WTC11 (cell line): ENCODE data around the gene UPP1. TPM values are rescaled to one million over a fixed set of nuclear protein-coding genes. Genes with fewer than 3 reads are reported as not detected.

Experiments
- ATAC-seq: fragments of 200-7000 bp; cut with Tn5 transposase; 2 replicates; pipeline ENCODE4 v1.10.0; 2021; ENCODE audit warnings: mild to moderate bottlenecking, moderate library complexity
- CTCF ChIA-PET: fragments of 300-600 bp; sonication (Branson Sonifier 250); formaldehyde crosslinking; loops from one replicate; lab custom pipeline; 2021; ENCODE audit warnings: antibody characterized with exemption; lab: Charles Lee
- POLR2A ChIA-PET: fragments of 350-600 bp; sonication (Branson Sonifier 250); formaldehyde crosslinking; loops from one replicate; lab custom pipeline; 2021; ENCODE audit warnings: antibody characterized with exemption; lab: Charles Lee
- DNase-seq: peaks from one replicate; pipeline ENCODE4 v3.0.0; 2021; ENCODE audit warnings: low spot score
- H3K27ac Mint-ChIP-seq: 2 replicates; pipeline ENCODE4 v1.8.0; 2021; ENCODE audit warnings: mixed read lengths
- H3K27me3 Mint-ChIP-seq: 2 replicates; pipeline ENCODE4 v1.8.0; 2021; ENCODE audit warnings: low read depth, mild to moderate bottlenecking, moderate library complexity, mixed read lengths
- H3K36me3 Mint-ChIP-seq: 2 replicates; pipeline ENCODE4 v1.8.0; 2021; ENCODE audit warnings: mixed read lengths
- H3K4me1 Mint-ChIP-seq: 2 replicates; pipeline ENCODE4 v1.8.0; 2022; ENCODE audit warnings: mixed read lengths
- H3K4me3 Mint-ChIP-seq: 2 replicates; pipeline ENCODE4 v1.8.0; 2021; ENCODE audit warnings: mild to moderate bottlenecking, moderate library complexity, mixed read lengths
- H3K9me3 Mint-ChIP-seq: 2 replicates; pipeline ENCODE4 v1.8.0; 2021; ENCODE audit warnings: mixed read lengths
- ATF6 ChIP-seq: sonication (generic); formaldehyde crosslinking; IDR thresholded peaks from 2 replicates; pipeline ENCODE4 v1.8.1; 2023; ENCODE audit warnings: mild to moderate bottlenecking, missing genetic modification reagents
- CDX4 ChIP-seq: fragments of 250-450 bp; sonication (Bioruptor Pico); IDR thresholded peaks from 2 replicates; pipeline ENCODE4 v1.9.0; 2021; ENCODE audit warnings: moderate library complexity, mild to moderate bottlenecking, inconsistent platforms, borderline replicate concordance
- CREB1 ChIP-seq: sonication (generic); formaldehyde crosslinking; IDR thresholded peaks from 2 replicates; pipeline ENCODE4 v1.8.0; 2023; ENCODE audit warnings: mild to moderate bottlenecking, missing genetic modification reagents
- CREM ChIP-seq: sonication (generic); formaldehyde crosslinking; IDR thresholded peaks from 2 replicates; pipeline ENCODE4 v1.8.1; 2022; ENCODE audit warnings: mild to moderate bottlenecking, missing genetic modification reagents, moderate library complexity
- FOXJ3 ChIP-seq: sonication (generic); formaldehyde crosslinking; IDR thresholded peaks from 2 replicates; pipeline ENCODE4 v1.9.0; 2021; ENCODE audit warnings: missing genetic modification reagents, mild to moderate bottlenecking, borderline replicate concordance
- FOXK1 ChIP-seq: sonication (generic); formaldehyde crosslinking; IDR thresholded peaks from 2 replicates; pipeline ENCODE4 v1.8.0; 2022; ENCODE audit warnings: mild to moderate bottlenecking, moderate library complexity, missing genetic modification reagents
- GRHL2 ChIP-seq: fragments of 250-450 bp; sonication (Bioruptor Pico); IDR thresholded peaks from 2 replicates; pipeline ENCODE4 v1.8.0; 2022; ENCODE audit warnings: mild to moderate bottlenecking, moderate library complexity; ENCODE audit not compliant: insufficient replicate concordance, severe bottlenecking
- NFATC4 ChIP-seq: fragments of 250-450 bp; sonication (Bioruptor Pico); IDR thresholded peaks from 2 replicates; pipeline ENCODE4 v1.9.0; 2021; ENCODE audit warnings: mild to moderate bottlenecking
- NFE2L1 ChIP-seq: sonication (generic); formaldehyde crosslinking; IDR thresholded peaks from 2 replicates; pipeline ENCODE4 v1.8.1; 2023; ENCODE audit warnings: missing genetic modification reagents
- PREB ChIP-seq: sonication (generic); formaldehyde crosslinking; IDR thresholded peaks from 2 replicates; pipeline ENCODE4 v1.8.1; 2022; ENCODE audit warnings: mild to moderate bottlenecking, missing genetic modification reagents, moderate library complexity, borderline replicate concordance
- PRRX2 ChIP-seq: fragments of 250-450 bp; sonication (Bioruptor Pico); IDR thresholded peaks from 2 replicates; pipeline ENCODE4 v1.8.0; 2021; ENCODE audit warnings: mild to moderate bottlenecking
- RORB ChIP-seq: fragments of 250-450 bp; sonication (Bioruptor Pico); IDR thresholded peaks from 2 replicates; pipeline ENCODE4 v1.9.0; 2021; ENCODE audit warnings: mild to moderate bottlenecking
- STAT6 ChIP-seq: sonication (generic); formaldehyde crosslinking; conservative IDR thresholded peaks from 2 replicates; pipeline ENCODE4 v1.8.1; 2023; ENCODE audit warnings: mild to moderate bottlenecking, low read depth, missing genetic modification reagents, moderate library complexity
- ZNF232 ChIP-seq: sonication (generic); formaldehyde crosslinking; IDR thresholded peaks from 2 replicates; pipeline ENCODE4 v1.8.0; 2022; ENCODE audit warnings: mild to moderate bottlenecking, missing genetic modification reagents
- ZNF416 ChIP-seq: fragments of 250-450 bp; sonication (Bioruptor Pico); IDR thresholded peaks from 2 replicates; pipeline ENCODE4 v1.9.0; 2021; ENCODE audit warnings: mild to moderate bottlenecking, inconsistent platforms
- total RNA-seq: library from RNA; stranded (reverse); gene quantifications from 3 replicates; pipeline ENCODE4 v1.2.3, GENCODE V29; 2021
- TF ChIP-seq, protein P1 (sequence below): sonication (generic); formaldehyde crosslinking; IDR thresholded peaks from 2 replicates; pipeline ENCODE4 v1.8.1; 2023; ENCODE audit warnings: mild to moderate bottlenecking, moderate library complexity, missing genetic modification reagents
- TF ChIP-seq, protein P2 (sequence below): sonication (generic); formaldehyde crosslinking; IDR thresholded peaks from 2 replicates; pipeline ENCODE4 v1.8.0; 2023; ENCODE audit warnings: missing genetic modification reagents, mild to moderate bottlenecking, borderline replicate concordance
- TF ChIP-seq, protein P3 (sequence below): sonication (generic); formaldehyde crosslinking; IDR thresholded peaks from 2 replicates; pipeline ENCODE4 v1.8.1; 2023; ENCODE audit warnings: mild to moderate bottlenecking, missing genetic modification reagents, moderate library complexity
- TF ChIP-seq, protein P4 (sequence below): sonication (generic); formaldehyde crosslinking; IDR thresholded peaks from 2 replicates; pipeline ENCODE4 v1.8.0; 2022; ENCODE audit warnings: mild to moderate bottlenecking, missing genetic modification reagents

UPP1 gene
- total RNA-seq, 1 experiment from 2014 or later = 55.6 TPM

DNA sequence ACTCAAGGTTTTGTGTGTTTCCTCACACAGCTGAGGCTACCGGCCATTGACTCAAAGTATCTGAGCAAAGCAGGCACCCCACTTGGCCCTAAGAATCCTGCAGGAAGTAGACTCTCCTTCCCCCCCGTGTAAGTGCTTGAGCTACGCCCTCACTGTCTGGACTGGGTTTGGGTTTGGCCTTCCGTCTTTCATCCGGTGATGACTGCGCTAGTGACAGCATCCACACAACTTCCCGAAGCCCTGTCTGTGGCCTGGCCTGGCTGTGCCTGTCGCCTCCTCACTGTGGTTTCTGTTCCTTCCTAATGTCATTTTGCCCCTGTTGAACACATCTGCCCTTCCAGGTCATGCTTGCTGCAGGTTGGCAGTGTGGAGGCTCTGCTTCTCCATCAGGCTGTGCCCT is 39.2 kb upstream of the UPP1 start:
- TF ChIP-seq ZNF232 (CRISPR knock-in tag) = no peak
- TF ChIP-seq NFE2L1 = no peak
- TF ChIP-seq NFATC4 (CRISPR knock-in tag) = no peak
- TF ChIP-seq PREB (CRISPR knock-in tag) = no peak
- TF ChIP-seq CREB1 (CRISPR knock-in tag) = no peak
- TF ChIP-seq ATF6 (CRISPR knock-in tag) = no peak
- TF ChIP-seq RORB = no peak
- TF ChIP-seq ZNF416 (CRISPR knock-in tag) = no peak
- no peak for TF ChIP-seq PRRX2 (CRISPR knock-in tag)
- TF ChIP-seq, protein P1, sequence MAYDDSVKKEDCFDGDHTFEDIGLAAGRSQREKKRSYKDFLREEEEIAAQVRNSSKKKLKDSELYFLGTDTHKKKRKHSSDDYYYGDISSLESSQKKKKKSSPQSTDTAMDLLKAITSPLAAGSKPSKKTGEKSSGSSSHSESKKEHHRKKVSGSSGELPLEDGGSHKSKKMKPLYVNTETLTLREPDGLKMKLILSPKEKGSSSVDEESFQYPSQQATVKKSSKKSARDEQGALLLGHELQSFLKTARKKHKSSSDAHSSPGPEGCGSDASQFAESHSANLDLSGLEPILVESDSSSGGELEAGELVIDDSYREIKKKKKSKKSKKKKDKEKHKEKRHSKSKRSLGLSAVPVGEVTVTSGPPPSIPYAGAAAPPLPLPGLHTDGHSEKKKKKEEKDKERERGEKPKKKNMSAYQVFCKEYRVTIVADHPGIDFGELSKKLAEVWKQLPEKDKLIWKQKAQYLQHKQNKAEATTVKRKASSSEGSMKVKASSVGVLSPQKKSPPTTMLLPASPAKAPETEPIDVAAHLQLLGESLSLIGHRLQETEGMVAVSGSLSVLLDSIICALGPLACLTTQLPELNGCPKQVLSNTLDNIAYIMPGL = no peak
- TF ChIP-seq, protein P2, sequence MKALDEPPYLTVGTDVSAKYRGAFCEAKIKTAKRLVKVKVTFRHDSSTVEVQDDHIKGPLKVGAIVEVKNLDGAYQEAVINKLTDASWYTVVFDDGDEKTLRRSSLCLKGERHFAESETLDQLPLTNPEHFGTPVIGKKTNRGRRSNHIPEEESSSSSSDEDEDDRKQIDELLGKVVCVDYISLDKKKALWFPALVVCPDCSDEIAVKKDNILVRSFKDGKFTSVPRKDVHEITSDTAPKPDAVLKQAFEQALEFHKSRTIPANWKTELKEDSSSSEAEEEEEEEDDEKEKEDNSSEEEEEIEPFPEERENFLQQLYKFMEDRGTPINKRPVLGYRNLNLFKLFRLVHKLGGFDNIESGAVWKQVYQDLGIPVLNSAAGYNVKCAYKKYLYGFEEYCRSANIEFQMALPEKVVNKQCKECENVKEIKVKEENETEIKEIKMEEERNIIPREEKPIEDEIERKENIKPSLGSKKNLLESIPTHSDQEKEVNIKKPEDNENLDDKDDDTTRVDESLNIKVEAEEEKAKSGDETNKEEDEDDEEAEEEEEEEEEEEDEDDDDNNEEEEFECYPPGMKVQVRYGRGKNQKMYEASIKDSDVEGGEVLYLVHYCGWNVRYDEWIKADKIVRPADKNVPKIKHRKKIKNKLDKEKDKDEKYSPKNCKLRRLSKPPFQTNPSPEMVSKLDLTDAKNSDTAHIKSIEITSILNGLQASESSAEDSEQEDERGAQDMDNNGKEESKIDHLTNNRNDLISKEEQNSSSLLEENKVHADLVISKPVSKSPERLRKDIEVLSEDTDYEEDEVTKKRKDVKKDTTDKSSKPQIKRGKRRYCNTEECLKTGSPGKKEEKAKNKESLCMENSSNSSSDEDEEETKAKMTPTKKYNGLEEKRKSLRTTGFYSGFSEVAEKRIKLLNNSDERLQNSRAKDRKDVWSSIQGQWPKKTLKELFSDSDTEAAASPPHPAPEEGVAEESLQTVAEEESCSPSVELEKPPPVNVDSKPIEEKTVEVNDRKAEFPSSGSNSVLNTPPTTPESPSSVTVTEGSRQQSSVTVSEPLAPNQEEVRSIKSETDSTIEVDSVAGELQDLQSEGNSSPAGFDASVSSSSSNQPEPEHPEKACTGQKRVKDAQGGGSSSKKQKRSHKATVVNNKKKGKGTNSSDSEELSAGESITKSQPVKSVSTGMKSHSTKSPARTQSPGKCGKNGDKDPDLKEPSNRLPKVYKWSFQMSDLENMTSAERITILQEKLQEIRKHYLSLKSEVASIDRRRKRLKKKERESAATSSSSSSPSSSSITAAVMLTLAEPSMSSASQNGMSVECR = no peak
- TF ChIP-seq, protein P3, sequence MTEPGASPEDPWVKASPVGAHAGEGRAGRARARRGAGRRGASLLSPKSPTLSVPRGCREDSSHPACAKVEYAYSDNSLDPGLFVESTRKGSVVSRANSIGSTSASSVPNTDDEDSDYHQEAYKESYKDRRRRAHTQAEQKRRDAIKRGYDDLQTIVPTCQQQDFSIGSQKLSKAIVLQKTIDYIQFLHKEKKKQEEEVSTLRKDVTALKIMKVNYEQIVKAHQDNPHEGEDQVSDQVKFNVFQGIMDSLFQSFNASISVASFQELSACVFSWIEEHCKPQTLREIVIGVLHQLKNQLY (CRISPR knock-in tag) = no peak
- no peak for TF ChIP-seq CREM
- TF ChIP-seq, all 79 proteins: peak for 0
- ATAC-seq (no peak), DNase-seq (no peak)
- Mint-ChIP-seq H3K9me3 (no peaks in the 10 kb centered on the region), H3K27ac (no peak overlapping the region), H3K4me1 (peaks cover 19% of the 10 kb centered on the region), H3K27me3 (peaks cover 4% of the 10 kb centered on the region; the same call in 1 of the 2 replicates), H3K4me3 (no peak overlapping the region), H3K36me3 (no peaks in the 10 kb centered on the region)
- POLR2A ChIA-PET = no interaction called here
- CTCF ChIA-PET = no interaction called here

GRCh38 chr7:48052748-48053147 is 36.3 kb upstream of the UPP1 start:
- CTCF ChIA-PET = no interaction called here
- no peak for DNase-seq
- Mint-ChIP-seq H3K27ac (no peak overlapping the region; the same call in 1 of the 2 replicates), H3K9me3 (peaks cover 10% of the 10 kb centered on the region), H3K27me3 (no peaks in the 10 kb centered on the region), H3K4me3 (no peak overlapping the region), H3K36me3 (peaks cover 5% of the 10 kb centered on the region; the same call in 1 of the 2 replicates), H3K4me1 (peaks cover 13% of the 10 kb centered on the region)
- no peak for ATAC-seq
- POLR2A ChIA-PET = no interaction called here
- no peak for TF ChIP-seq STAT6 (CRISPR knock-in tag)
- TF ChIP-seq ATF6 (CRISPR knock-in tag) = no peak
- no peak for TF ChIP-seq CDX4 (CRISPR knock-in tag)
- no peak for TF ChIP-seq FOXJ3 (CRISPR knock-in tag)
- TF ChIP-seq FOXK1 (CRISPR knock-in tag) = no peak
- TF ChIP-seq, protein P4, sequence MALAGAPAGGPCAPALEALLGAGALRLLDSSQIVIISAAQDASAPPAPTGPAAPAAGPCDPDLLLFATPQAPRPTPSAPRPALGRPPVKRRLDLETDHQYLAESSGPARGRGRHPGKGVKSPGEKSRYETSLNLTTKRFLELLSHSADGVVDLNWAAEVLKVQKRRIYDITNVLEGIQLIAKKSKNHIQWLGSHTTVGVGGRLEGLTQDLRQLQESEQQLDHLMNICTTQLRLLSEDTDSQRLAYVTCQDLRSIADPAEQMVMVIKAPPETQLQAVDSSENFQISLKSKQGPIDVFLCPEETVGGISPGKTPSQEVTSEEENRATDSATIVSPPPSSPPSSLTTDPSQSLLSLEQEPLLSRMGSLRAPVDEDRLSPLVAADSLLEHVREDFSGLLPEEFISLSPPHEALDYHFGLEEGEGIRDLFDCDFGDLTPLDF = no peak
- TF ChIP-seq GRHL2 (CRISPR knock-in tag) = no peak
